KMS-11 (cell line): ENCODE data around the gene RFC4.

Experiments
- H2AFZ ChIP-seq: fragments of 200-600 bp; sonication (generic); 2 replicates; pipeline ENCODE4 v1.6.1; 2016; ENCODE audit warnings: antibody characterized with exemption, mixed run types, low read depth
- H3K27ac ChIP-seq: fragments of 200-600 bp; sonication (generic); 2 replicates; pipeline ENCODE4 v1.6.1; 2016; ENCODE audit warnings: mild to moderate bottlenecking, mixed run types
- H3K27me3 ChIP-seq: fragments of 200-600 bp; sonication (generic); 2 replicates; pipeline ENCODE4 v1.6.1; 2017; ENCODE audit warnings: mild to moderate bottlenecking, low read depth, mixed run types, moderate library complexity; ENCODE audit not compliant: insufficient read depth
- H3K36me3 ChIP-seq: fragments of 200-600 bp; sonication (generic); 2 replicates; pipeline ENCODE4 v1.6.1; 2017; ENCODE audit warnings: mild to moderate bottlenecking, mixed run types; ENCODE audit not compliant: insufficient read depth
- H3K4me1 ChIP-seq: fragments of 200-600 bp; sonication (generic); 2 replicates; pipeline ENCODE4 v1.6.1; 2016; ENCODE audit warnings: mild to moderate bottlenecking, low read depth, mixed run types; ENCODE audit not compliant: poor library complexity, severe bottlenecking
- H3K4me2 ChIP-seq: fragments of 200-600 bp; sonication (generic); 2 replicates; pipeline ENCODE4 v1.7.0; 2016; ENCODE audit warnings: mild to moderate bottlenecking, mixed run types
- H3K4me3 ChIP-seq: fragments of 200-600 bp; sonication (generic); IDR thresholded peaks from 2 replicates; pipeline ENCODE4 v1.6.1; 2017; ENCODE audit warnings: low read depth, low read length, mixed read lengths; ENCODE audit not compliant: insufficient read depth
- H3K79me2 ChIP-seq: fragments of 200-600 bp; sonication (generic); 2 replicates; pipeline ENCODE4 v1.6.1; 2016; ENCODE audit warnings: low read depth, mixed run types; ENCODE audit not compliant: insufficient read depth
- H3K9ac ChIP-seq: fragments of 200-600 bp; sonication (generic); 2 replicates; pipeline ENCODE4 v1.6.1; 2016; ENCODE audit warnings: mild to moderate bottlenecking, mixed run types
- H4K20me1 ChIP-seq: fragments of 200-600 bp; sonication (generic); 2 replicates; pipeline ENCODE4 v1.6.1; 2016; ENCODE audit warnings: mild to moderate bottlenecking, mixed run types; ENCODE audit not compliant: insufficient read depth
- CTCF ChIP-seq: fragments of 200-600 bp; sonication (generic); conservative IDR thresholded peaks from 2 replicates; pipeline ENCODE4 v1.6.1; 2017; ENCODE audit warnings: low read depth, mild to moderate bottlenecking, antibody characterized with exemption, low read length, moderate library complexity, mixed read lengths

Gene RFC4

GRCh38 chr3:186783058-186783730 lies 23.1 kb downstream of the RFC4 start, which contains the start of gene EIF4A2:
Gene EIF4A2 (plus strand): TSS chr3:186783577. CDS start chr3:186783611, 34 bp downstream.
- peak within 1 kb of the TSS; percentile 86 for H2AFZ ChIP-seq
- H3K36me3 ChIP-seq: peaks cover 41% of the 10 kb centered on the region
- peak within 1 kb of the TSS; percentile 95 for H3K27ac ChIP-seq
- H3K4me3 ChIP-seq: peak within 1 kb of the TSS; percentile 91
- peaks cover 42% of the 10 kb centered on the region for H4K20me1 ChIP-seq
- H3K79me2 ChIP-seq: peaks cover 49% of the 10 kb centered on the region
- no peaks in the 10 kb centered on the region for H3K27me3 ChIP-seq
- H3K4me2 ChIP-seq: peak within 1 kb of the TSS; percentile 83
- TF ChIP-seq CTCF: no peak
- peaks cover 37% of the 10 kb centered on the region for H3K4me1 ChIP-seq
- peak within 1 kb of the TSS; percentile 98 for H3K9ac ChIP-seq

GRCh38 chr3:186782542-186783057 lies 23.7 kb downstream of the RFC4 start:
- no peak for TF ChIP-seq CTCF
- H3K4me3 ChIP-seq: peak overlapping the region; percentile 91
- H3K4me1 ChIP-seq: peaks cover 36% of the 10 kb centered on the region
- H3K27me3 ChIP-seq: no peaks in the 10 kb centered on the region
- peak overlapping the region; percentile 86 for H2AFZ ChIP-seq
- peak overlapping the region; percentile 98 for H3K9ac ChIP-seq
- H3K79me2 ChIP-seq: peaks cover 43% of the 10 kb centered on the region
- H3K4me2 ChIP-seq: peak overlapping the region; percentile 83
- H4K20me1 ChIP-seq: peaks cover 36% of the 10 kb centered on the region
- peaks cover 35% of the 10 kb centered on the region for H3K36me3 ChIP-seq
- H3K27ac ChIP-seq: peak overlapping the region; percentile 95

- no peak overlapping the region for H3K27ac ChIP-seq
- no peak for TF ChIP-seq CTCF
- no peaks in the 10 kb centered on the region for H3K27me3 ChIP-seq
- H3K4me2 ChIP-seq: no peak overlapping the region
- peaks cover 9% of the 10 kb centered on the region for H3K79me2 ChIP-seq
- H3K36me3 ChIP-seq: peaks cover 1% of the 10 kb centered on the region; the same call in 1 of the 2 replicates
- H2AFZ ChIP-seq: no peak overlapping the region
- peaks cover 10% of the 10 kb centered on the region for H3K4me1 ChIP-seq
- no peak overlapping the region for H3K4me3 ChIP-seq
- no peak overlapping the region for H3K9ac ChIP-seq
- peaks cover 2% of the 10 kb centered on the region for H4K20me1 ChIP-seq
Observed at GRCh38 chr3:186779204-186779603, 27.1 kb downstream of the RFC4 start.

- no peaks in the 10 kb centered on the region for H3K79me2 ChIP-seq
- H3K27me3 ChIP-seq: no peaks in the 10 kb centered on the region
- no peak overlapping the region for H3K4me3 ChIP-seq
- no peaks in the 10 kb centered on the region for H3K4me1 ChIP-seq
- H2AFZ ChIP-seq: no peak overlapping the region
- H3K27ac ChIP-seq: no peak overlapping the region
- no peaks in the 10 kb centered on the region for H3K36me3 ChIP-seq
- no peak overlapping the region for H3K9ac ChIP-seq
- H4K20me1 ChIP-seq: no peaks in the 10 kb centered on the region
- no peak for TF ChIP-seq CTCF
- H3K4me2 ChIP-seq: no peak overlapping the region
Observed at GRCh38 chr3:186775999-186776398, 30.3 kb downstream of the RFC4 start.
